A204.1 (cell line): ENCODE measurements around the gene LGALS1.

Source experiments
- FAIRE-seq: peaks from 2 replicates; lab custom pipeline; 2012; peaks lifted over from hg19 to GRCh38; lab: Jason Lieb, UNC

Gene LGALS1

DNA sequence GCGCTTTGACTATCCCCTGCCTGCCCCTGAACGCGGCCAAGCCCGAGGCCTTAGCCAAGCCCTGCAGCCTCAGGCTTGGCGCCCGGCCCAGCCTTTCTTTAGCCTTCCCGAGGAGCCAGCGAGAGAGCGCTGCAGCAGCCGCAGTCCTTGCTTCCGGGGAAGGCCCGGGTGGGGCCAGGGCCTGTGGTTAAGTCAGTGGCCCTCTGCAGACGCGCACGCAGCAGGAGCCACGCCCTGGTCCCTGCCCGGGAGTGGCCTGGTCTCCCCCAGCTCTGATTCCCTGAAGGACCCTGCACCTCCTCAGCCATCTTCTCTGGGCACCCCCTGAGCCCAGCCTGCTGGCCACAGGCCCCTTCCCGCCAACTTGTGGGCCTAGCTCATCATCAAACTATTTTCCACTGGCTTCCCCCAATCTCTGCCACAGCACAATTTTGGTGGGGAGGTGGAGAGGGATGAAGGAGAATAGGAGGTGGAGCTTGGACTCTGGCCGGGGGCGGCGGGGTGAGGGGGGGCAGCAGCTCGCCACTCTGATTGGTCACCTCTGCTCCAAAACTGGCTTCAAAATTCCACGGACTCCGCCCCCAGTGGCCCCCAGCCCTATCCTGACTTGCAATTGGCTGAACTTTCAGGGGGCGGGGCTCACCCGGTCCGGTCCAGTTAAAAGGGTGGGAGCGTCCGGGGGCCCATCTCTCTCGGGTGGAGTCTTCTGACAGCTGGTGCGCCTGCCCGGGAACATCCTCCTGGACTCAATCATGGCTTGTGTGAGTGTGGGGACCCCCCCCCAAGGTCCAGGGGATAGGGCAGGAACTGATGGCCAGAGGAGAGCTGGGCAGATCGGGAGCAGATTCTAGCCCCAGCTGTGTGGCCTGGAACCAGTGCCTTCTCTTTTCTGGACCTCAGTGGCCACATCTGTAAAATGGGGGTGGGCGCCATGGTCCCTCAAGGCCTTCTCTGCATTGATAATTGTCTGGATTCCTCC lies at the start of gene LGALS1:
LGALS1 (plus strand) TSS at position 686 of the 979 bp plus-strand sequence; CDS start at position 753, 67 bp downstream.
- peak; percentile 98 for FAIRE-seq

GRCh38 chr22:37625737-37626136 lies 49.7 kb upstream of the LGALS1 start:
- no peak for FAIRE-seq

- no peak for FAIRE-seq
Measured at GRCh38 chr22:37626144-37626543, 49.3 kb upstream of the LGALS1 start.

DNA sequence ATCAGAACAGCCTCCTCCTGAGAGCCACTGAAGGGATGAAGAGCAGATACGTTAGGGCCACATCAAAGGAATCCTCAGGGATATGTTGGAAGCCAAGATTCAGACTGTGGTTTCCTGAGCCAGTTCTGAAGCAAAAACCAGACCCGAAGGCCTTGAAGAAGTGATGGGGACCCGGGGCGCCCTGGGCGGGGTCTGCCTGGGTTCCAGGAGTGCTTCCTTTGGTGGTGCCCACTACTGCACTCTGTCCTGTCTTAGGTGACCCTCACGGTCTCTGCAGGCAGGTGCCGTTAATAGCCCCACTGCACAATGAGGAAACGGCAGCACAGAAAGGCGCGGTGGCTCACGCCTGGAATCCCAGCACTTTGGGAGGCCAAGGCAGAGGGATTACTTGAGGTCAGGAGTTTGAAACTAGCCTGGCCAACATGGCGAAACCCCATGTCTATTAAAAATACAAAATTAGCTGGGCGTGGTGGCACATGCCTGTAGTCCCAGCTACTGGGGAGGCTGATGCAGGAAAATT lies 48.8 kb upstream of the LGALS1 start:
- FAIRE-seq = no peak

- FAIRE-seq = no peak
Measured at GRCh38 chr22:37627121-37627520, 48.3 kb upstream of the LGALS1 start.

DNA sequence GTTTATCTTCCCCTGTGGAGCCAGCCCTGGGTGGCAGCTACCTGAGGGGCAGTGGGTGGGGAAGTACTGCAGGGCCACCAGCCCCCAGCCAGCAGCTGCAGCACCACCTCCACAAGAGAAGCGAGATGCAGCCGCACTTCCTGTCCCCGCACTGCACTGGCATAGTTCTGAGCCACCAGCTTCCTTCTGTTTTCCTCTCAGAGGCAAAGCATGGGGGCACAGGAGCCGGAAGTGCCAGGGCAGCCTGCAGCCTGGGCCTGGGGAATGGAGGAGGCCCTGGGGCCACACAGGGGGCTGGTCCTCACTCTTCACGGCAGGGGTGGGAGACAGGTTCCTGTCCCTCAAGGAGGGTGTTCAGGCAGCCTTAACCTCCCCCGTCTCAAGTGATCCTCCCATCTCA lies 47.9 kb upstream of the LGALS1 start:
- no peak for FAIRE-seq

GRCh38 chr22:37628830-37629229 lies 46.6 kb upstream of the LGALS1 start:
- FAIRE-seq = no peak

DNA sequence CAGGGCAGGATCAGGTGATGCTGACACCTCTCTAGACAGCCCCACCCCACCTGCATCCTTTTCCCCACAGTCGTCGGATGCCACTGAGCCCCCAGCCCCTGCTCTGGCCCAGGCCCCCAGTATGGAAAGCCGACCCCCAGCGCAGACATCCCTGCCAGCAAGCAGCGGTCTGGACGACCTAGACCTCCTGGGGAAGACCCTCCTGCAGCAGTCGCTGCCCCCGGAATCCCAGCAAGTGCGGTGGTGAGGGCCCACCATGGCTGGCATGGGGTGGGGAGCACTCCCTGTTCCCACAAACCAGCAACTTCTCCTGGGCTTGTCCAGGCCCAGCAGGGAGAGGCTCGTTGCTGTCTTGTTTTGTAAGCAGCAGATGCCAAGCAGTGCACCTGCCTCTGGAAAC lies 45.5 kb upstream of the LGALS1 start:
- FAIRE-seq = no peak

GRCh38 chr22:37630839-37631435 lies 44.5 kb upstream of the LGALS1 start:
- FAIRE-seq = no peak

GRCh38 chr22:37631448-37632173 lies 43.8 kb upstream of the LGALS1 start:
- no peak for FAIRE-seq

DNA sequence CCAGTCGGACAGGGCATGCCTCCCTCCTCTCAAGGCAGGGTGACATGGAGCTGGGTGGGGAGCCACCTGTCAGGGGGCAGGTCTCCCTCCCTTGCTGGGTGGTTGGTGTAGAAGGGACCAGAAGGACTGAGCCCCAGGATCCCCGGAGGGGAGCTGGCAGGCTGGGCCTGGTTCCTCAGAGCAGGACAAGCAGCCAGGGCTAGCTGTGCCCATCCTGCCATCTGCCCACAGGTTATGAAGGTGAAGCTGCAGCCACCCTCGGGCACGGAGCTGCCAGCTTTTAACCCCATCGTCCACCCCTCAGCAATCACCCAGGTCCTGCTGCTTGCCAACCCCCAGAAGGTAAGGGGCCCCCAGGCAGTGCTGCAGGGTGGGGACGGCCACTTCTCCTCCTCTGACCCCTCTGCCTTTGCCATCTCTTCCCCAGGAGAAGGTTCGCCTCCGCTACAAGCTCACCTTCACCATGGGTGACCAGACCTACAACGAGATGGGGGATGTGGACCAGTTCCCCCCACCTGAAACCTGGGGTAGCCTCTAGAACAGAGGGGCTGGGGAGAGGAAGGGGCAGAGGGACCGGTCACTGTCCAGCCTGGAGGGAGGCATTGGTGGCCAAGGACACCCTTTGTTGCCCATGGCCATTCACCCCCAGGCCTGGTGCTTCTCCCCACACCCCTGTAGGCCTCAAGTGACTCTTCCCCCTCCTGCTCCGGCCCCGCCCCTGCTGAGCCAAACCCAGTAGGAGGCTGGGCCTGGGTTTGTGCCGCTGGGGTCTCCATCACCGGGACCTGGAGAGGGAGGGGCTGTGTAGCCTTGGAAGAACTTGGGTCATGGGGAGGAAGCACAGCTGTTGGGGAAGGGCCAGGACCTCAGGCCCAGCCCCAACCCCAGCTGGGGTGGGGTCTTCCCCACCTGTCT lies 43.0 kb upstream of the LGALS1 start:
- no peak for FAIRE-seq

DNA sequence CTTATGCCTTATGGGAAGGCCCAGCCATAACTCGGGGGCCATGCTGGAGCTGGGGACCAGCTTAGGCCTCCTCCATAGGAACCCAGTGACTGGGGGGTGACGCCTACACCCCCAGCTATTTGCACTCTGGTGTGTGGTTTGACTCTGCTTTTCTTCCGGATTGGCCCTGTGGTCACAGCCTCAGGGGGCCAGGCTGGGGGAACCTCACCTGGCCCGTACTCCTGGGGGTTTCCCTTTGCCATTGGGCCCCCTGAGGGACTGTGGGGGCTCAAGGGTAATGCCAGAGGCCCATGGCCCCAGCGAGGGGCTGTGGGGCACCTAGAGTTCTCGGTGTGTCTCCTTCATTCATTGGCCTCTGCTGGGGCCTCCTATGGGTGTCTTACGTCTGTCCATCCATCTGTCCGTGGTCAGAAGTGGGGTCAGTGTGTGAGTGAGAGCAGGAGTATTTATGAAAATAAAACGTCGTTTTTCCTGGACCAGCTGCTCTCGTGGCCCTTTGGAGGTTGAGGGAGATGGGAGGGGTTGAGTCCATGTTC lies 42.3 kb upstream of the LGALS1 start:
- FAIRE-seq = no peak

- FAIRE-seq = no peak
Measured at GRCh38 chr22:37633625-37634416, 41.6 kb upstream of the LGALS1 start.

GRCh38 chr22:37634417-37634924 lies 41.0 kb upstream of the LGALS1 start:
- FAIRE-seq = no peak

DNA sequence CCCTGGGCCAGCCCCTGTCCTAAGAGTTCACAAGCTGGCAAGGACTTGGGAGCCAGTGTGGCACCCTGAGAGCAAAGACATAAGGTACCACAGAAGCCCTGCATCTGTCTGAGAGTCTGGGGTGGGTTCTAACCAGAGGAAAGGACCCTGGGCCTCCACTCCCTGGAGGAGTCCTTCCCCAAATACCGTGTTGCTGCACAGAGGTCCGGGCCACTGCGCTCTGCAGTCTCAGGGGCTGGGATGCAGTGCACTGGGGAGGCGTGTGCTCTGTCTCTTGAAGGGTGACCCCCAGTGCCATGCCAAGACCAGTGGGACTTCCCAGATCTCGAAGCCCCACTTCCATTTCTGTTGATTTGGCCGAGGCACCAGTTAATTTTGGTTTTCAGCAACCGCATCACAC lies 40.3 kb upstream of the LGALS1 start:
- FAIRE-seq = no peak

DNA sequence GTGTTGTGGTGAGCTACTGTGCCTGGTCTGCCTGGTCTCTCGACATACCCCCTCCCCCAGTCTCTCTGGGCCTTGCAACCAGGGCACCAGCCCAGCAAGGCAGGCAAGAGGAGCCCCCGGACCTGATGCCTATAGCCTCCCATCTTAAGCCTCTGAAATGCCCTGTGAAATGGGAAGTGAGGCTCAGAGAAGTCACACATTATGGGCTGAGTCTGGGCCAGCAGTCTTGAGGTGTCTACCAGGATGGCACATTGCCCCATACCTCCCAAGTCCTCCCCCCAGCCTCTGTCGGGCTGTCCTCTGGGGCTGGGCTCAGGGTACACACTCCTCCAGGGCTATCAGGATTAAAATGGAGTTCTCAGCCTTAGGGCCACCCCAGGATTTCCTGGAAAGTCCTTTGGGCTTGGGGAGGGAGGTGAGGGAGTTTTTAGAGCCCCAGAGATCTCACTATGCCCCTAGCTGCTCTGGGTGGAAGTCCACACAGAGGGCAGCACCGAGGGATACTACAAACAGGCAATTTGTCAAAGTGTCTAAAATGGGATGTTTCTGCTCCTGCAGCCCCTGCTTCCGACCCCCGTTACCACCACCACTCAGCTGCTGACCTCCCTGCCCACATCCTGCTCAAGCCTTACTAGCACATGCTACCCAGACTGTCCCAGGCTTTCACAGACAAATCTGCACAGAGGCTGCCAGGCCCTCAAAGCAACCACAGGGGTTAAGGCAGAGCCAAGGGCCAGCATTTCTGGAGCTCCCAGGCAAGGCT lies 39.1 kb upstream of the LGALS1 start:
- no peak for FAIRE-seq

DNA sequence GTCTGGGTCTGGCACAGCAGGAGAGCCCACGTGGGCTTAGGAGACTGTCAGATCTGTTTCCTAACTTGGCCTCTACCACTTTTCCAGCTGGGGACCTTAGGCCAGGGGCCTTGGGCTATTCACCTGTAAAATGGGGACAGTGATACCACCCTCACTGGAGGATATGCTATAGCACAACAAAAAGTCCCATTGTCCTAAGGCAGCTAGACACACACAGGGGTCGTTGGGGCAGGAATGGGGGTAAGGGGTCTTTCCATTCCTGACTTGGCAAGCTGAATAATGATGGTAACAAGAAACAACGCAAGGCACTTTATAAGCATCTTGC lies 38.5 kb upstream of the LGALS1 start:
- no peak for FAIRE-seq

- FAIRE-seq = no peak
Measured at GRCh38 chr22:37638391-37639069, 36.9 kb upstream of the LGALS1 start.
